HCT116 (cell line): Measurements from ENCODE around the gene DGAT2. TPM values are rescaled to one million over a fixed set of nuclear protein-coding genes. Genes with fewer than 3 reads are reported as not detected.

Source experiments
- ATAC-seq: fragments of 200-7000 bp; cut with Tn5 transposase; 2 replicates; pipeline ENCODE4 v1.9.1; 2020; ENCODE audit warnings: mild to moderate bottlenecking, moderate library complexity
- BruUV-seq: library from RNA; stranded (reverse); fragments of 400-500 nt; replicated peaks from 2 replicates; lab custom pipeline; 2021; lab: Mats Ljungman, UMichigan
- CTCF ChIA-PET: fragments of 300-600 bp; sonication (Branson Sonifier 250); formaldehyde crosslinking; loops from one replicate; lab custom pipeline; 2021; ENCODE audit warnings: antibody characterized with exemption; lab: Charles Lee
- POLR2A ChIA-PET: fragments of 300-600, 350-600 bp; sonication (Branson Sonifier 250); formaldehyde crosslinking; loops from one replicate; lab custom pipeline; 2021; ENCODE audit warnings: antibody characterized with exemption; lab: Charles Lee
- RAD21 ChIA-PET, 2 experiments: fragments of 300-600 bp; sonication (Branson Sonifier 250); formaldehyde crosslinking; loops; one replicate each; lab custom pipeline; 2023; ENCODE audit warnings: low total read pairs in 2 of 2; ENCODE audit not compliant: uncharacterized antibody in 2 of 2, unreplicated experiment in 2 of 2, low non-redundant PET in 1 of 2; lab: Charles Lee
- DNase-seq: peaks from one replicate; pipeline ENCODE4 v3.0.0-alpha.2; 2010; ENCODE audit warnings: low read depth, low spot score
- H2AFZ ChIP-seq: fragments of 200-600 bp; shearing (Covaris generic), sonication (generic); 2 replicates; pipeline ENCODE4 v1.6.1; 2017; ENCODE audit warnings: low read depth, mixed run types, mixed read lengths, antibody characterized with exemption, low read length; ENCODE audit not compliant: poor library complexity, severe bottlenecking
- H3K27ac ChIP-seq: 2 replicates; pipeline ENCODE4 v1.5.1; 2012; ENCODE audit warnings: low read depth, low read length
- H3K27me3 ChIP-seq: fragments of 200-600 bp; sonication (generic); 2 replicates; pipeline ENCODE4 v1.6.1; 2016; ENCODE audit warnings: mixed run types, low read length, mixed read lengths; ENCODE audit not compliant: insufficient read depth
- H3K36me3 ChIP-seq, 2 experiments: fragments of 200-500 bp in 1 of 2; fragments of 200-600 bp in 1 of 2; sonication (Bioruptor generic) in 1 of 2; sonication (generic) in 1 of 2; 2 replicates each; pipeline versions ENCODE4 v1.5.1 to v1.6.1; 2014 to 2016; ENCODE audit warnings: low read length in 2 of 2, inconsistent platforms in 1 of 2, mixed read lengths in 1 of 2, mixed run types in 1 of 2; ENCODE audit not compliant: insufficient read depth in 2 of 2, control insufficient read depth in 1 of 2
- H3K4me1 ChIP-seq, 2 experiments: fragments of 200-600 bp in 1 of 2; sonication (generic) in 1 of 2; 2 replicates each; pipeline versions ENCODE4 v1.5.1 to v1.6.1; 2012 to 2017; ENCODE audit warnings: low read length in 2 of 2, inconsistent platforms in 1 of 2, mild to moderate bottlenecking in 1 of 2, mixed read lengths in 1 of 2, mixed run types in 1 of 2, moderate library complexity in 1 of 2; ENCODE audit not compliant: insufficient read depth in 2 of 2, control insufficient read depth in 1 of 2
- H3K4me2 ChIP-seq: fragments of 200-600 bp; sonication (generic); 2 replicates; pipeline ENCODE4 v1.6.1; 2017; ENCODE audit warnings: mixed run types, low read length, mixed read lengths
- H3K4me3 ChIP-seq, 2 experiments: fragments of 200-600 bp in 1 of 2; sonication (generic) in 1 of 2; replicated peaks in 1 of 2; 2 replicates each; pipeline ENCODE4 v1.5.1; 2011 to 2016; ENCODE audit warnings: low read length in 2 of 2, control low read depth in 1 of 2, low read depth in 1 of 2, mild to moderate bottlenecking in 1 of 2, mixed read lengths in 1 of 2, mixed run types in 1 of 2
- H3K79me2 ChIP-seq: fragments of 200-600 bp; sonication (generic); 2 replicates; pipeline ENCODE4 v1.6.1; 2017; ENCODE audit warnings: mild to moderate bottlenecking, mixed run types, low read length, moderate library complexity, mixed read lengths; ENCODE audit not compliant: insufficient read depth
- H3K9ac ChIP-seq: fragments of 200-600 bp; sonication (generic); 2 replicates; pipeline ENCODE4 v1.6.1; 2016; ENCODE audit warnings: low read length, mixed read lengths
- H3K9me2 ChIP-seq: fragments of 200-600 bp; sonication (generic), shearing (Covaris generic); 2 replicates; pipeline ENCODE4 v1.6.1; 2017; ENCODE audit warnings: mixed run types, mild to moderate bottlenecking, moderate library complexity; ENCODE audit not compliant: insufficient read depth
- H3K9me3 ChIP-seq, 2 experiments: fragments of 200-500 bp in 1 of 2; fragments of 200-600 bp in 1 of 2; sonication (Bioruptor generic) in 1 of 2; sonication (generic) in 1 of 2; 2 replicates each; pipeline ENCODE4 v1.6.1; 2014 to 2017; ENCODE audit warnings: low read length in 2 of 2, mixed read lengths in 2 of 2, inconsistent platforms in 1 of 2, low read depth in 1 of 2, mild to moderate bottlenecking in 1 of 2, mixed run types in 1 of 2, moderate library complexity in 1 of 2; ENCODE audit not compliant: control insufficient read depth in 1 of 2, insufficient read depth in 1 of 2
- H4K20me1 ChIP-seq: fragments of 200-600 bp; sonication (generic), shearing (Covaris generic); 2 replicates; pipeline ENCODE4 v1.6.1; 2017; ENCODE audit warnings: mixed run types, mild to moderate bottlenecking, moderate library complexity; ENCODE audit not compliant: insufficient read depth
- EGR1 ChIP-seq: IDR thresholded peaks from 2 replicates; pipeline ENCODE4 v1.6.1; 2012; ENCODE audit warnings: low read depth
- FOSL1 ChIP-seq: IDR thresholded peaks from 2 replicates; pipeline ENCODE4 v1.6.1; 2012; ENCODE audit warnings: low read depth
- JUND ChIP-seq: IDR thresholded peaks from 2 replicates; pipeline ENCODE4 v1.6.1; 2012
- POLR2A ChIP-seq: IDR thresholded peaks from 2 replicates; pipeline ENCODE4 v1.7.0; 2011; ENCODE audit warnings: borderline replicate concordance; ENCODE audit not compliant: insufficient read depth, insufficient read length; ENCODE audit errors: extremely low read depth
- RAD21 ChIP-seq: IDR thresholded peaks from 2 replicates; pipeline ENCODE4 v1.6.1; 2012; ENCODE audit warnings: low read depth, mild to moderate bottlenecking
- SP1 ChIP-seq: IDR thresholded peaks from 2 replicates; pipeline ENCODE4 v1.6.1; 2012; ENCODE audit warnings: low read depth
- ZBTB33 ChIP-seq: IDR thresholded peaks from 2 replicates; pipeline ENCODE4 v1.6.1; 2011; ENCODE audit warnings: mild to moderate bottlenecking, low read length, moderate library complexity; ENCODE audit not compliant: insufficient replicate concordance; ENCODE audit errors: extremely low read depth
- intact Hi-C: fragments of 100-400 bp; cut with micrococcal nuclease; formaldehyde crosslinking; loops from 2 replicates; pipeline ENCODE4 v1.10.0; 2022
- total RNA-seq: library from RNA; stranded (reverse); gene quantifications from one replicate; pipeline ENCODE4 v1.2.1, GENCODE V29; 2021; ENCODE audit not compliant: unreplicated experiment
- TF ChIP-seq, protein P1 (sequence below): IDR thresholded peaks from 2 replicates; pipeline ENCODE4 v1.6.1; 2012

DGAT2 gene
- total RNA-seq, 1 experiment from 2014 or later: 2.4 TPM

- H3K9me2 ChIP-seq: no peaks in the 10 kb centered on the region
- H4K20me1 ChIP-seq: no peaks in the 10 kb centered on the region
- no peak overlapping the region for H3K27ac ChIP-seq
- POLR2A ChIA-PET: no interaction called here
- H3K4me3 ChIP-seq: no peak overlapping the region
- H3K4me1 ChIP-seq: no peaks in the 10 kb centered on the region
- no TSS peak for BruUV-seq
- no peak overlapping the region for H2AFZ ChIP-seq
- CTCF ChIA-PET: no interaction called here
- no peak overlapping the region for H3K9ac ChIP-seq
- no peaks in the 10 kb centered on the region for H3K9me3 ChIP-seq
- intact Hi-C loops: no loop called here
- H3K36me3 ChIP-seq: no peaks in the 10 kb centered on the region
- no peak overlapping the region for H3K4me2 ChIP-seq
- ATAC-seq (no peak), DNase-seq (no peak)
- no peaks in the 10 kb centered on the region for H3K27me3 ChIP-seq
- TF ChIP-seq, protein P1, sequence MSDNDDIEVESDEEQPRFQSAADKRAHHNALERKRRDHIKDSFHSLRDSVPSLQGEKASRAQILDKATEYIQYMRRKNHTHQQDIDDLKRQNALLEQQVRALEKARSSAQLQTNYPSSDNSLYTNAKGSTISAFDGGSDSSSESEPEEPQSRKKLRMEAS: no peak
- TF ChIP-seq POLR2A (no peak), FOSL1 (no peak), EGR1 (no peak), JUND (no peak), RAD21 (no peak), ZBTB33 (no peak), SP1 (no peak)
- RAD21 ChIA-PET: no interaction called here
- peaks cover 11% of the 10 kb centered on the region; the same call in 1 of the 2 replicates for H3K79me2 ChIP-seq
Observed at GRCh38 chr11:75826461-75827230, 58.1 kb downstream of the DGAT2 start.
